ENCODE measurements around the gene CCDC142.
"Not testable (repeated sequence)": the region's sequence is repeated elsewhere in the genome, so short reads cannot be mapped to it uniquely, and the experiment has no call there.

Gene CCDC142

GRCh38 chr2:74448771-74449170 is 34.0 kb downstream of the CCDC142 start:
- H3K4me3 Mint-ChIP-seq = no peak overlapping the region
- H3K9me3 Mint-ChIP-seq (ENCODE audit: low read depth) = no peaks in the 10 kb centered on the region
- H3K27me3 Mint-ChIP-seq = peaks cover 4% of the 10 kb centered on the region
- peaks cover 3% of the 10 kb centered on the region for H3K4me1 Mint-ChIP-seq (ENCODE audit: low read depth)
- H3K36me3 Mint-ChIP-seq = no peaks in the 10 kb centered on the region
- H3K27ac Mint-ChIP-seq = no peak overlapping the region

- H3K9me3 Mint-ChIP-seq (ENCODE audit: low read depth) = no peaks in the 10 kb centered on the region
- H3K4me1 Mint-ChIP-seq (ENCODE audit: low read depth) = peaks cover under 1% of the 10 kb centered on the region
- H3K27me3 Mint-ChIP-seq = peaks cover 5% of the 10 kb centered on the region
- no peak overlapping the region for H3K27ac Mint-ChIP-seq
- H3K36me3 Mint-ChIP-seq = no peaks in the 10 kb centered on the region
- no peak overlapping the region for H3K4me3 Mint-ChIP-seq
Observed at GRCh38 chr2:74447230-74447999, 35.4 kb downstream of the CCDC142 start.

GRCh38 chr2:74444498-74445318 is 38.1 kb downstream of the CCDC142 start:
- H3K9me3 Mint-ChIP-seq (ENCODE audit: low read depth) = no peaks in the 10 kb centered on the region
- no peak overlapping the region for H3K4me3 Mint-ChIP-seq
- H3K36me3 Mint-ChIP-seq = no peaks in the 10 kb centered on the region
- no peak overlapping the region for H3K27ac Mint-ChIP-seq
- peaks cover 11% of the 10 kb centered on the region for H3K27me3 Mint-ChIP-seq
- H3K4me1 Mint-ChIP-seq (ENCODE audit: low read depth) = peaks cover 10% of the 10 kb centered on the region

GRCh38 chr2:74442483-74443297 is 40.1 kb downstream of the CCDC142 start:
- H3K36me3 Mint-ChIP-seq; H3K27ac Mint-ChIP-seq; H3K9me3 Mint-ChIP-seq (ENCODE audit: low read depth): not testable (repeated sequence)
- Mint-ChIP-seq H3K4me1 (ENCODE audit: low read depth) (peaks cover 10% of the 10 kb centered on the region), H3K4me3 (peak overlapping the region; percentile 83), H3K27me3 (peaks cover 18% of the 10 kb centered on the region)

- Mint-ChIP-seq H3K4me1 (ENCODE audit: low read depth) (peaks cover 10% of the 10 kb centered on the region), H3K4me3 (peak within 1 kb of the TSS; percentile 83), H3K27ac (no peak within 1 kb of the TSS), H3K9me3 (ENCODE audit: low read depth) (no peaks in the 10 kb centered on the region), H3K36me3 (no peaks in the 10 kb centered on the region), H3K27me3 (peaks cover 18% of the 10 kb centered on the region)
Observed at GRCh38 chr2:74441690-74442482, 40.9 kb downstream of the CCDC142 start, which contains the start of gene RTKN. Gene RTKN, minus strand, starts transcription at chr2:74441937. Its CDS starts 121 bp downstream, at chr2:74441816.

GRCh38 chr2:74441170-74441689 is 41.6 kb downstream of the CCDC142 start:
- Mint-ChIP-seq H3K27ac (no peak overlapping the region), H3K27me3 (peaks cover 18% of the 10 kb centered on the region), H3K9me3 (ENCODE audit: low read depth) (no peaks in the 10 kb centered on the region), H3K36me3 (no peaks in the 10 kb centered on the region), H3K4me1 (ENCODE audit: low read depth) (peaks cover 10% of the 10 kb centered on the region), H3K4me3 (peak overlapping the region; percentile 69)

- no peaks in the 10 kb centered on the region for H3K36me3 Mint-ChIP-seq
- H3K27ac Mint-ChIP-seq = no peak overlapping the region
- H3K4me3 Mint-ChIP-seq = peak overlapping the region; percentile 69
- H3K9me3 Mint-ChIP-seq (ENCODE audit: low read depth) = no peaks in the 10 kb centered on the region
- peaks cover 10% of the 10 kb centered on the region for H3K4me1 Mint-ChIP-seq (ENCODE audit: low read depth)
- H3K27me3 Mint-ChIP-seq = peaks cover 18% of the 10 kb centered on the region
Observed at GRCh38 chr2:74440378-74441169, 42.2 kb downstream of the CCDC142 start.

GRCh38 chr2:74439803-74440377 is 42.9 kb downstream of the CCDC142 start:
- Mint-ChIP-seq H3K27me3 (peaks cover 16% of the 10 kb centered on the region), H3K4me3 (peak overlapping the region; percentile 53), H3K27ac (no peak overlapping the region), H3K36me3 (no peaks in the 10 kb centered on the region), H3K9me3 (ENCODE audit: low read depth) (no peaks in the 10 kb centered on the region), H3K4me1 (ENCODE audit: low read depth) (peaks cover 10% of the 10 kb centered on the region)

GRCh38 chr2:74439373-74439772 is 43.4 kb downstream of the CCDC142 start:
- Mint-ChIP-seq H3K9me3 (ENCODE audit: low read depth) (no peaks in the 10 kb centered on the region), H3K4me1 (ENCODE audit: low read depth) (peaks cover 10% of the 10 kb centered on the region), H3K36me3 (no peaks in the 10 kb centered on the region), H3K27me3 (peaks cover 16% of the 10 kb centered on the region), H3K4me3 (no peak overlapping the region), H3K27ac (no peak overlapping the region)

- Mint-ChIP-seq H3K4me1 (ENCODE audit: low read depth) (peaks cover 10% of the 10 kb centered on the region), H3K9me3 (ENCODE audit: low read depth) (no peaks in the 10 kb centered on the region), H3K27me3 (peaks cover 14% of the 10 kb centered on the region), H3K27ac (no peak overlapping the region), H3K4me3 (no peak overlapping the region), H3K36me3 (no peaks in the 10 kb centered on the region)
Observed at GRCh38 chr2:74438248-74438647, 44.5 kb downstream of the CCDC142 start.

GRCh38 chr2:74436848-74437695 is 45.7 kb downstream of the CCDC142 start:
- H3K27me3 Mint-ChIP-seq = peaks cover 10% of the 10 kb centered on the region
- no peak overlapping the region for H3K27ac Mint-ChIP-seq
- H3K4me1 Mint-ChIP-seq (ENCODE audit: low read depth) = peaks cover 7% of the 10 kb centered on the region
- H3K9me3 Mint-ChIP-seq (ENCODE audit: low read depth) = no peaks in the 10 kb centered on the region
- no peak overlapping the region for H3K4me3 Mint-ChIP-seq
- H3K36me3 Mint-ChIP-seq = no peaks in the 10 kb centered on the region

- Mint-ChIP-seq H3K9me3 (ENCODE audit: low read depth) (no peaks in the 10 kb centered on the region), H3K27me3 (peaks cover 10% of the 10 kb centered on the region), H3K36me3 (no peaks in the 10 kb centered on the region), H3K27ac (no peak overlapping the region), H3K4me3 (no peak overlapping the region), H3K4me1 (ENCODE audit: low read depth) (peaks cover 7% of the 10 kb centered on the region)
Observed at GRCh38 chr2:74436111-74436805, 46.5 kb downstream of the CCDC142 start.

All from activated naive CD8-positive, alpha-beta T cell (primary cell).